GM19238 (cell line): Measurements from ENCODE around the gene TGM5.

Experiments
- DNase-seq: peaks from one replicate; pipeline ENCODE4 v3.0.0; 2011; ENCODE audit warnings: low spot score; ENCODE audit not compliant: insufficient read length

TGM5 gene

DNA sequence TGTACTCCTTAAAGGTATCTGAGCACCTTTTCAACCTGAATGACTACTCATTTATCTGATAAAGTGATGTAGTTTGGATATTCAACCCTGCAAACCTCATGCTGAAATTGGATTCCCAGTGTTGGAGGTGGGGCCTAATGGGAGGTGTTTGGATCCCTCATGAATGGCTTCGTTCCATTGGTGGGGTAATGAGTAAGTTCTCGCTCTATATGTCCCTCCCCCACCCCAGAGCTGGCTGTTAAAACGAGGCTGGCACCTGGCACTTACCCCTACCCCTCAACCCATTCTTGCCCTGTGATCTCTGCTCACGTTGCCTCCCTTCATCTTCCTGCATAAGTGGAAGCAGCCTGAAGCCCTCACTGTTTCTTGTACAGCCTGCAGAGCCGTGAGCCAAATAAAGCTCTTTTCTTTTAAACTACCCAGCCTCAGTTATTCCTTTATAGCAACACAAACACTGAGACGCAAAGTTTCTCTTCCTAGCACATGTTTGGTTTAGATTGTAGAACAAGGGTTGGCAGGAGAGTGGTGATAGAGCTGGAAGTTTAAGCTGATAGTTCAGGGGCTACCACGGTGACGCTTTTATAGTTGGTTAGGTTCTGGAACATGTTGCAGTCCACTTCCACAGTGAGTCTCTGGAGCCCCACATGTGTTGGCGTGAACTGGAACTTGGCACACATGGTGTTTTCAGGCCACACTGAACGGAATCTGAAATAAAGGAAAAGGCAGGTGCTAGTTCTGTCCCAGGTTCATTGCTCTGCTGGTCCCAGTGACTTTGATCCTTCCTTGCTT, 69.8 kb downstream of the TGM5 start:
- no peak for DNase-seq

DNA sequence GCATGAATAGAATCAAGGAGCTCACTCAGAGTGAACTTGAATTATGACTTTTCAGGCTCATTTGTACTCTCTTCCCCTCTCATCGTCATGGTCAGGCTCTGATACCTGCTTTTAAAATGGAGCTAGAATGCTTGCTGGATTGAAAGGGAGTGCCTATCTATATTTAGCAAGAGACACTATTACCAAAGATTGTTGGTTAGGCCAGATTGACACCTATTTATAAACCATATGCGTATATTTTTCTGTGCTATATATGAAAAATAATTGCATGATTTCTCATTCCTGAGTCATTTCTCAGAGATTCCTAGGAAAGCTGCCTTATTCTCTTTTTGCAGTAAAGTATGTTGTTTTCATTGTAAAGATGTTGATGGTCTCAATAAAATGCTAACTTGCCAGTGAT, 71.9 kb downstream of the TGM5 start:
- no peak for DNase-seq

DNA sequence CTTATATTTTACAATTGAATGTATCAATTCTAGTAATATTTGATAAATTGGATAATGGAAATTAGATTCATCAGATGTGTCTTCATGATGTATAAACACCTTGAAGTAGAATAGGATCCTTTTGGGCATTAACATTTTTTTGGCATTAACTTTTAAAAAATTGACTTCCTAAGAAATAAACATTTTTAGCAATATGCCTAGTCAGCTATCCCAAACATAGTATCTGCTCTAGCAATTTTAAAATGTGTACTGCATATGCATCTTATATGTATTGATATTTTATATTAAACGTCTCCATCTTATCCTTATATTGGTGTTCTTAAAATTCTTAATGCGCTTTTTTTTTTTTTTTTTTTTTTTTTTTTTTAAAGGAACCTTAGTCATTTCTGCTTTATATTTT, 73.0 kb downstream of the TGM5 start:
- no peak for DNase-seq

DNA sequence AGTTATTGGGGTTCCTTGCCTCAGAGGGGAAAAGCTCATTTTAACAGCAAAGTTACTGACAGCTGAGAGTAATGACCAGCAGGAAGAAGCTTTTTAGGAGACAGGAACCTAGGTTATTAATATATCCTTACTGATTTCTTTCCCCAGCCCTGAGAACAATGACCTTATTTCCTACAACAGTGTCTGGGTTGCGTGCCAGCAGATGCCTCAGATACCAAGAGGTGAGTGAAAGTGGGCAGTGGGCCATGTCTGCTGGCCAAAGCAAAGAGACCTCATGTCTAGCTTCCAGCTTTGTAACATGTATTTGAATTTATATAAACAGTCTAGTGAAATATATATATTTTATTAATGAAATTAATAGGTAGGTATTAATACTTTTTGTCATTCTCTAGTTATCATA, 76.5 kb downstream of the TGM5 start:
- DNase-seq: no peak

GRCh38 chr15:43189296-43189695, 77.4 kb downstream of the TGM5 start:
- no peak for DNase-seq

- DNase-seq: no peak
These were observed 79.1 kb downstream of the TGM5 start for GRCh38 chr15:43187544-43188155.

GRCh38 chr15:43186003-43186353, 80.8 kb downstream of the TGM5 start:
- DNase-seq: peak; percentile 32

- DNase-seq: peak; percentile 98
These were observed 81.3 kb downstream of the TGM5 start, which contains the start of gene CCNDBP1 for GRCh38 chr15:43185157-43186002. Gene CCNDBP1, plus strand, starts transcription at chr15:43185403. Its CDS starts 96 bp downstream, at chr15:43185499.

- DNase-seq: no peak
These were observed 82.2 kb downstream of the TGM5 start for GRCh38 chr15:43184407-43185124.

GRCh38 chr15:43183270-43183669, 83.5 kb downstream of the TGM5 start:
- no peak for DNase-seq
